Activated CD8-positive, alpha-beta T cell treated with anti-CD3 and anti-CD28 coated beads for 36 hours (primary cell): ENCODE data around the gene RC3H2. TPM values are rescaled to one million over a fixed set of nuclear protein-coding genes. Genes with fewer than 3 reads are reported as not detected.

Experiments used
- ATAC-seq: fragments of 200-7000 bp; cut with Tn5 transposase; one replicate; pipeline ENCODE4 v1.10.0; 2021; ENCODE audit warnings: mild to moderate bottlenecking, moderate library complexity
- CTCF ChIA-PET: fragments of 350-600 bp; sonication (Branson Sonifier 250); formaldehyde crosslinking; loops from one replicate; lab custom pipeline; 2021; ENCODE audit warnings: antibody characterized with exemption; lab: Charles Lee
- POLR2A ChIA-PET: fragments of 350-600 bp; sonication (Branson Sonifier 250); formaldehyde crosslinking; loops from one replicate; lab custom pipeline; 2021; ENCODE audit warnings: antibody characterized with exemption; lab: Charles Lee
- DNase-seq: peaks from one replicate; pipeline ENCODE4 v3.0.0-alpha.2; 2020
- H3K27ac Mint-ChIP-seq: one replicate; pipeline ENCODE4 v1.8.0; 2021; ENCODE audit warnings: mild to moderate bottlenecking, mixed read lengths
- H3K27me3 Mint-ChIP-seq: one replicate; pipeline ENCODE4 v1.8.0; 2021; ENCODE audit warnings: mixed read lengths
- H3K36me3 Mint-ChIP-seq: one replicate; pipeline ENCODE4 v1.8.0; 2021; ENCODE audit warnings: low read depth, mixed read lengths
- H3K4me1 Mint-ChIP-seq: one replicate; pipeline ENCODE4 v1.8.0; 2021; ENCODE audit warnings: low read depth, mixed read lengths
- H3K4me3 Mint-ChIP-seq: one replicate; pipeline ENCODE4 v1.8.0; 2021; ENCODE audit warnings: mild to moderate bottlenecking, moderate library complexity, mixed read lengths
- H3K9me3 Mint-ChIP-seq: one replicate; pipeline ENCODE4 v1.8.0; 2021; ENCODE audit warnings: mixed read lengths
- CTCF ChIP-seq: fragments of 200-600 bp; IDR thresholded peaks from one replicate; pipeline ENCODE4 v1.8.0; 2022; ENCODE audit warnings: antibody characterized with exemption, mild to moderate bottlenecking
- intact Hi-C: fragments of 100-400 bp; cut with micrococcal nuclease; formaldehyde crosslinking; loops from one replicate; pipeline ENCODE4 v1.10.0; 2022
- total RNA-seq, 2 experiments: library from RNA; stranded (reverse); gene quantifications; one replicate each; pipeline ENCODE4 v1.2.3, GENCODE V29; 2021

RC3H2 gene
- total RNA-seq, 2 experiments from 2014 or later, result 22.7 to 22.8 TPM

GRCh38 chr9:122822938-122823337 is 82.2 kb downstream of the RC3H2 start:
- ChIA-PET POLR2A (interaction anchor here (1.3 kb wide), 1 partner anchor 12 kb away, joined by 3 read pairs; no protein-coding TSS in a partner anchor), CTCF (interaction anchor here (0.7 to 2.0 kb wide), 2 partner anchors 12 to 698 kb away, joined by 3 to 5 read pairs; no protein-coding TSS in a partner anchor)
- intact Hi-C loops, result no loop called here
- DNase-seq (no peak), ATAC-seq (no peak)
- Mint-ChIP-seq H3K36me3 (peaks cover 19% of the 10 kb centered on the region), H3K27ac (peak overlapping the region; percentile 3), H3K9me3 (no peaks in the 10 kb centered on the region), H3K27me3 (no peaks in the 10 kb centered on the region), H3K4me3 (no peak overlapping the region), H3K4me1 (peaks cover 42% of the 10 kb centered on the region)
- no peak for TF ChIP-seq CTCF

- no peak for ATAC-seq
- Mint-ChIP-seq H3K4me3 (no peak overlapping the region), H3K27ac (no peak overlapping the region), H3K36me3 (peaks cover 21% of the 10 kb centered on the region), H3K27me3 (no peaks in the 10 kb centered on the region), H3K4me1 (peaks cover 41% of the 10 kb centered on the region), H3K9me3 (no peaks in the 10 kb centered on the region)
- CTCF ChIA-PET, result no interaction called here
- no peak for TF ChIP-seq CTCF
- intact Hi-C loops, result no loop called here
- POLR2A ChIA-PET, result interaction anchor here (1.3 kb wide), 1 partner anchor 13 kb away, joined by 3 read pairs; no protein-coding TSS in a partner anchor
- no peak for DNase-seq
Measured at GRCh38 chr9:122822056-122822455, 83.1 kb downstream of the RC3H2 start.

GRCh38 chr9:122821278-122821943 is 83.7 kb downstream of the RC3H2 start:
- intact Hi-C loops, result no loop called here
- Mint-ChIP-seq H3K9me3 (no peaks in the 10 kb centered on the region), H3K4me3 (no peak overlapping the region), H3K4me1 (peaks cover 41% of the 10 kb centered on the region), H3K27me3 (no peaks in the 10 kb centered on the region), H3K27ac (no peak overlapping the region), H3K36me3 (peaks cover 26% of the 10 kb centered on the region)
- ATAC-seq (no peak), DNase-seq (no peak)
- ChIA-PET CTCF (interaction anchor here (2.0 kb wide), 1 partner anchor 14 kb away, joined by 7 read pairs; no protein-coding TSS in a partner anchor), POLR2A (interaction anchor here (1.3 kb wide), 1 partner anchor 13 kb away, joined by 3 read pairs; no protein-coding TSS in a partner anchor)
- TF ChIP-seq CTCF, result no peak

- Mint-ChIP-seq H3K4me1 (peaks cover 45% of the 10 kb centered on the region), H3K9me3 (no peaks in the 10 kb centered on the region), H3K4me3 (no peak overlapping the region), H3K36me3 (peaks cover 25% of the 10 kb centered on the region), H3K27me3 (no peaks in the 10 kb centered on the region), H3K27ac (no peak overlapping the region)
- ChIA-PET POLR2A (interaction anchor here (1.2 kb wide), 1 partner anchor 8 kb away, joined by 4 read pairs; the partner anchor contains the start of gene PDCL), CTCF (interaction anchor here (1.3 to 2.0 kb wide), 3 partner anchors 10 to 322 kb away, joined by 3 to 7 read pairs (median 4); no protein-coding TSS in a partner anchor)
- DNase-seq (no peak), ATAC-seq (no peak)
- intact Hi-C loops, result no loop called here
- no peak for TF ChIP-seq CTCF
Measured at GRCh38 chr9:122820490-122820845, 84.7 kb downstream of the RC3H2 start.
